ENCODE data around the gene SPATS2.

Gene SPATS2

DNA sequence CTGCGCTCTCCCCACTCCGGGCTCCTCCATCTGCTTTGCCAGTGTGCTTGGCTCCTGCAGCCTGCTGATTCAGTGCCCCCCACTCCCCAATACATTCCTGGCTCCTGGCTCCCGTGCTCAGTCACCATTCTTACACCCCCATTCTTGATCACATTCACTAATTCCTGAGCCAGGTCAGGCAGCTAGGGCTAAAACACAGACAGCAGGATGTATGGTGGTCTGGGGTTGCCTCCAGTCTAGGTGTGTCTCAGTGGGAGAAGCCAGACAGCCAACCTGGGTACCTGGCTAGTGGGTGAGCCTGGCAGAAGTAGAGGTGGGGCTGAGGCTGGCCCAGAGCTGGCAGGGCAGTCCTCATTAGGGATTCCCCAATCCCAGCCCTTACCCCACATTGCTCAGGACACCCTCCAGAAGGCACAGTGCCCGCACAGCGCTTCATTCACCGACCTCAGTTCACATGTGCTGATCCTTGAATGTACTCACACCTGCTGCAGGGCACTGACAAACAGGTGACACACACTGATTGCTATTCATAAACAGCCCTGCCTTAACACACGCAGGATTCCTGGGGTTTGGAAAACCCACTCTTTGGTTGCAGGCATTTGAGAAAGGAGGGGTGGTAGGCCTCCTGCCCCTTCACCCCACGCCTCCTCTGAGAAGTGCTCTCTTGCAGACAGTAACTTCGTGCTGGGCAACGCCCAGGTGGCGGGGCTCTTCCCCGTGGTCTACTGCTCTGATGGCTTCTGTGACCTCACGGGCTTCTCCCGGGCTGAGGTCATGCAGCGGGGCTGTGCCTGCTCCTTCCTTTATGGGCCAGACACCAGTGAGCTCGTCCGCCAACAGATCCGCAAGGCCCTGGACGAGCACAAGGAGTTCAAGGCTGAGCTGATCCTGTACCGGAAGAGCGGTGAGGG is 173.2 kb downstream of the SPATS2 start:
- no peak for DNase-seq (ENCODE audit: low read depth in 2 of 2)

DNA sequence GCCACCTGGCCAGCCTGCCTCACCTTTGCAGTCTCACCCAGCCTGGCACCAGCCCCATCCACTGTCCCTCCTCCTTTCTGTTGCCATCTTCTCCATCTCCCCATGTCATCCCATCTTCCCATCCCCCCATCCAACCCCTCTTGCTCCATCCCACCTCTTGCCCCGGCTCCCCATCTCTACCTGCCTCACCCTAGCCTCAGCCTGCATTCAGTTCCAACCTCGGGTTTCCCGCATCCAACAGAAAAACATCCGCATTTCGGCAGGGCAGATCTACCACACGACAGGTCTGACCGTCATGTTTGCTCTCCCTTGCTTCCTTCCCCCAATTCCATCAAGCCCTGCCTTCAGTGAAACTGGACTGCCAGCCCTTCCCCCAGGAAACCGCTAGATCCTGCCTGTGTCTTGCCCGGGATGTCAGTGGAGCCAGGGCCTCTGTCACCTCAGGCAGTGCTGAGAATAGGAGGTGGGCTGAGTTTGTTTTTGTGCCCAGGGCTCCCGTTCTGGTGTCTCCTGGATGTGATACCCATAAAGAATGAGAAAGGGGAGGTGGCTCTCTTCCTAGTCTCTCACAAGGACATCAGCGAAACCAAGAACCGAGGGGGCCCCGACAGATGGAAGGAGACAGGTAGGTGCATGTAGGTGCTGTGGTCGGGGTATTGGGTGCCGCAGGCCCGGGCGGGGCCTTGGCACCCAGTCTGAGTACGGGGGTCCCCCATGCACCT is 174.0 kb downstream of the SPATS2 start:
- no peak for DNase-seq (ENCODE audit: low read depth in 2 of 2)

DNA sequence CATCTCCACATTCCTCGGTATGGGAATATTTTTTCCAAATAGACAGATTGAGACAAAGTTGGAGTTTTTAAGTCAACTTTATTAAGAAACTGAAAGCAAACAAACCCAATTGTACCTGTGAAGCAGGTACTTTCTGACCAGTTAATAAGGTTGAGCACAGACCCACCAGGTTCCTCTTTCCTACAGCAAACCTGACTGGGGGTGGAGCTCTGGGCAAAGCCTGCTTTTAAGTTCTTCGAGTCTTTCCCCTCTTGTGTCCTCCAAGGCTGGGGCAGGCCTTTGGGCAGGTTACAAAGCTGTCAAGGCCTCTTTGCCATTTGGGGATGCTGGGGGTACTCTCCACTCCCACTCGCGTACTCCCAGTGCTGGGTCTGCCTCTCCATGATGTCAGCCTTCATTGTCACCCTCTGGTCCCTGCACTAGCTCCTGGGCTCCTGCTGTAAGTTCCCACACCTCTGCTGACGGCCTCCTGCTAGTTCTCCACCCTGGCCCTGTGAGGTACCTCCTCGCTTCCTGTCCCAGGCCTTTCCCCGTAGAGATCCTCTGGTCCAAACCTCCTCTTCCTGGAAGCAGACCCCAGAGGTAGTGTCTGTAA is 174.7 kb downstream of the SPATS2 start:
- no peak for DNase-seq (ENCODE audit: low read depth in 2 of 2)

DNA sequence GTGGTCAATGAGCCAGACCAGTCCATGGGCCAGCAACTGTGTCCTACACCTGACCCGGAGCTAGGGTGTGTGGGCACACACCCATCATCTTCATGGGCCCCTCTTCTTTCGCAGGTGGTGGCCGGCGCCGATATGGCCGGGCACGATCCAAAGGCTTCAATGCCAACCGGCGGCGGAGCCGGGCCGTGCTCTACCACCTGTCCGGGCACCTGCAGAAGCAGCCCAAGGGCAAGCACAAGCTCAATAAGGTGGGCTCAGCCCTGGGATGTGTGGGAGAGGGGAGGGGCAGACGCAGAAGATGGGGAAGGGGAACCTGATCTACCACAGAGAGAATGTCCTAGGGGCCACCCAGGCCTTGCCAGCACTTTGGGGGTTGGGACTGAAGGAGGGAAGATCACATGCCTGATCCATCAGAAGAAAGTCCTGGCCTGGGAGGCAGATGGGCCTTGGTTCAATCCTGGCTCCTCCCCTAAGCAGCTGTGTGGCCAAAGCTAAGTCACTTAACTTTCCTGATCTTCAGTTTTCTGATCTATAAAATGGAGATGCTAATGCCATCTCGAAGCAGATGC is 175.4 kb downstream of the SPATS2 start:
- no peak for DNase-seq (ENCODE audit: low read depth in 2 of 2)

DNA sequence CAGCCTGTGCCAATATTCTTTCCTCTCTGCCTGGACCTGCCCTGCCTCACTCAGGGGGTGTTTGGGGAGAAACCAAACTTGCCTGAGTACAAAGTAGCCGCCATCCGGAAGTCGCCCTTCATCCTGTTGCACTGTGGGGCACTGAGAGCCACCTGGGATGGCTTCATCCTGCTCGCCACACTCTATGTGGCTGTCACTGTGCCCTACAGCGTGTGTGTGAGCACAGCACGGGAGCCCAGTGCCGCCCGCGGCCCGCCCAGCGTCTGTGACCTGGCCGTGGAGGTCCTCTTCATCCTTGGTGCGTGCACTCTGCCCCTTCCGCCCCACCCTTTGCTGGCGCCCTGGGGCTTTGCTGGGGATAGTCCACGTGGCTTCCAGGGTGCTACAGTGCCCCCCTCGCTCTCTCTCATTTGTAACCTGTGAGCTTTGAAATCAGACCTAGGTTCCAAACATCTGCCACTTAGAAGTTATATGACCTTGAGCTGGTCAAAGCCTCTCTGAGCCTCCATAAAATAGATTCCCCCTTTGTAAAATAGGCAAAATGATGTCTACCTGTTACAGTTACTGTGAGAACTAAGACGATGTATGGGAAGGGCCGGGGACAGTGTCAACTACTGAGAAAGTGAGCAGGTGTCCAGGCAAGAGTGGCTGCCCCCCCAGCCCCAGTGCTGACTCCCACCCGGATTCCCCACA is 176.1 kb downstream of the SPATS2 start:
- no peak for DNase-seq (ENCODE audit: low read depth in 2 of 2)

DNA sequence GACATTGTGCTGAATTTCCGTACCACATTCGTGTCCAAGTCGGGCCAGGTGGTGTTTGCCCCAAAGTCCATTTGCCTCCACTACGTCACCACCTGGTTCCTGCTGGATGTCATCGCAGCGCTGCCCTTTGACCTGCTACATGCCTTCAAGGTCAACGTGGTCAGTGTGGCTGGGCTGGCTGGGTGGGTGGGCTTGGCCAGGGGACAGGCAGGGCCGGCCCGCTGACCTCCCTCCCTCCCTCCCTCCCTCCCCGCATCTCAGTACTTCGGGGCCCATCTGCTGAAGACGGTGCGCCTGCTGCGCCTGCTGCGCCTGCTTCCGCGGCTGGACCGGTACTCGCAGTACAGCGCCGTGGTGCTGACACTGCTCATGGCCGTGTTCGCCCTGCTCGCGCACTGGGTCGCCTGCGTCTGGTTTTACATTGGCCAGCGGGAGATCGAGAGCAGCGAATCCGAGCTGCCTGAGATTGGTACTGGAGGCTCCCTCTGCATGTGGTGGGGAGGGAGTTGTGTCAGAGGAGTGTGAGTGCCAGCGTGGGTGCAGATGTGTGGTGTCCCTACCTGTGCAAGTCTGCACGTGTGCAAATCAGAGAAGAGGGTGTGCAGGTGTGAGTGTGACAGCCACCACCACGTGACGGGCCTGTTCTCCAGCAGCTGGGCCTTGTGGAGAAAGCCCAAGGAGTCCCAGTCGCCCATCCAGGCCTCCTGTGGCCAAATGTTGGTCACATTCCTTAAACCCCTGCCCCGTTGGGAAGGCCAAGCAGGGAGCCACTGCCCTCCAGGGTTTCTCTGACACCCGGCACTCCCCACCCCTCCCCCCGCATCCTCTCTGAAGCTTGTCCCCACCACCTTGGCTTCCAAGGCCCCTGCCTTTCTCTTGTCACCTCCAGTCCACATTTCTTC is 176.9 kb downstream of the SPATS2 start:
- no peak for DNase-seq (ENCODE audit: low read depth in 2 of 2)

DNA sequence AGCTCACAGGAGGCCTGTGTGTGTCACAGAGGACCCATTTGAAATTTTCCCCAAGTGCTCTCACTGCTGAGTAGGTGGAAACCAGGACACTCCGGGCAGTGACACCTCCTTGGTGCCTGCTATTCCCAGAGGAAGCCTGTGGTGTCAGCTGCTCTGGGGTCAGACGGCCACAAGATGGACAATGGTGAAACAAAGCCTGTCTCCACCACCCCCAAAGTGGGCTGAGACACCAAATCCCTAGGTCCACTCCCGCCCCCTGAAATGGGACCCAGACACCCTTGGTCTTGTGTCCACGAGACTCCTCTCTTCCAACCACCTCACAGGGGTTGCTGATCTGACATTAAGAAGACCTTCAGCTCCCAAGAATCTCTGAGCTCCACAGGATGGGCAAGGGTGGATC is 178.6 kb downstream of the SPATS2 start:
- DNase-seq (ENCODE audit: low read depth in 2 of 2), result no peak

DNA sequence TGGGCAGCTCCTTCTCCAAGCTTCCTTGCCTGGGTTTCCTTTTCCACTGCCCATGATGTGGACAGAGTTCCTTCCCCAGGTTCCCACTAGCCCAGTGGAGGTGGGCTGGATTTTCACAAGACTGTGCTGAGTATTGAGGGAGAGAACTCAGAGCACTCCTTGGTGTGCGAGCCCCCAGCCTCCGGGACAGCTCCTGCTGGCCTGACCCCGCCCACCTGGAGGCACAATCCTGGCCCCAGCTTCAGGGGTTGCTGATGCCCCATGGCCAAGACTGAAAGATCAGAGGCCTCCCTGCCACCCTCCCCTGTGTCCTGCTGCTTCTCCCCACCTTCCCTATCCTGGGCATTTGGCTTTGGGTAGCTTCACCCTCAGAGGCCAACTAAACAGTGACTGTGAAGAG is 179.2 kb downstream of the SPATS2 start:
- no peak for DNase-seq (ENCODE audit: low read depth in 2 of 2)

DNA sequence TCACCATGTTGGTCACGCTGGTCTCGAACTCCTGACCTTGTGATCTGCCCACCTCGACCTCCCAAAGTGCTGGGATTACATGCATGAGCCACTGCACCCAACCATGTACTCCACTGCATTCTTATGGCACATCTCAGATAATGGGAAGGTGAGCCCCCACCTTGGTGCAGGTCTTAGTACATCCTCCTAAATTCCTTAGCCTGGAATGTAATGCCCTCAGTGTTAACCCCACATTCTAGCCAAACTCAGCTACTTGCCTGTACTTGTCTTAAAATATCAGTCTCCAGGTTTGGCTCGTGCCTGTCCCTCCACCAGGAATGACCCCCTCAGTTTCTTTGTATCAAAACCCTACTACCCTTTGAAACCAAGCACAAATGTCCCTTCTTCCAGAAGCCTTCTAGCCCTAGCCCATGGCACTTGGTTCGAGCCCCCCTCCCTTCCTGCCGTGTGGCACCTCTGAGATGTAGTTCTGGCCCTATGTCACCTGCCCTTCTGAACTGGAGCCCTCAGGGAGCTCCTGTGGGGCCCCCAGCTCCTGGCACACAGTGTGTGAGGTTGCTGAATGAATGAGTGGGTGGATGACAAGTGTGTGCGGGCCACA is 179.9 kb downstream of the SPATS2 start:
- DNase-seq (ENCODE audit: low read depth in 2 of 2), result no peak

DNA sequence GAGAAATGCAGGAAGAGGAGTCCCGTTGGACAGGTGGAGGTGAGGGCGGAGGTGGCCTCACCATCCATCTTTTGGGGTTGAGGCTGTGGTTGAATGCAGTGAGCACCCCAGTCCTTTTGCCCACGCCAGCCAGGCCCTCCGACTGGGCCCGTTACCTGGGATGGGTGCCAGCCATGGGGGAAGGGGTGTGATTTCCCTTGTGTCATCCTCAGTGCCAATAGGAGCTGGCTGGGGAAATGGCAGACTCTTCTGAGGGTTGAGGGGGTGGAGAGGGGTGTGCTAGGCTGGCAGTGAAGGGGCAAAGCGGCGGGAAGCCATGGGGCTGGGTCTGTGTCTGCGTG is 181.2 kb downstream of the SPATS2 start:
- DNase-seq (ENCODE audit: low read depth in 2 of 2), result no peak

DNA sequence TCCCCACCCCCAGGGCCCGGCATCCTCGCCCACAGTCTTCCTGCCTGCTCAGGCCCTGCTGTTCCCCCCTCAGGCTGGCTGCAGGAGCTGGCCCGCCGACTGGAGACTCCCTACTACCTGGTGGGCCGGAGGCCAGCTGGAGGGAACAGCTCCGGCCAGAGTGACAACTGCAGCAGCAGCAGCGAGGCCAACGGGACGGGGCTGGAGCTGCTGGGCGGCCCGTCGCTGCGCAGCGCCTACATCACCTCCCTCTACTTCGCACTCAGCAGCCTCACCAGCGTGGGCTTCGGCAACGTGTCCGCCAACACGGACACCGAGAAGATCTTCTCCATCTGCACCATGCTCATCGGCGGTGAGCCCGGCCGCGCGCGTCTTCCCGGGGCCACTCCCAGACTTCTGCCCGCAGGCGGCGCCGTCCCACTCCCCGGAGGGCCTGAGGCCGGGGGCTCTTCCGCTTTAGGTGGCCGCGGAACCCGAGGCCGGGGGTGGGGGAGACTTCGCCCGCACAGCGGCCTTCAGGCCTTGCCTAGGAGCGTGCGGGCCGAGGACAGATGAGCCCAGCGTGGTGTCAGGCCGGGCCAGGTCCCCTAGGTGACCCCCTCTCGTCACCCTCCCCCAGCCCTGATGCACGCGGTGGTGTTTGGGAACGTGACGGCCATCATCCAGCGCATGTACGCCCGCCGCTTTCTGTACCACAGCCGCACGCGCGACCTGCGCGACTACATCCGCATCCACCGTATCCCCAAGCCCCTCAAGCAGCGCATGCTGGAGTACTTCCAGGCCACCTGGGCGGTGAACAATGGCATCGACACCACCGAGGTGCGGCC is 181.8 kb downstream of the SPATS2 start:
- no peak for DNase-seq (ENCODE audit: low read depth in 2 of 2)

DNA sequence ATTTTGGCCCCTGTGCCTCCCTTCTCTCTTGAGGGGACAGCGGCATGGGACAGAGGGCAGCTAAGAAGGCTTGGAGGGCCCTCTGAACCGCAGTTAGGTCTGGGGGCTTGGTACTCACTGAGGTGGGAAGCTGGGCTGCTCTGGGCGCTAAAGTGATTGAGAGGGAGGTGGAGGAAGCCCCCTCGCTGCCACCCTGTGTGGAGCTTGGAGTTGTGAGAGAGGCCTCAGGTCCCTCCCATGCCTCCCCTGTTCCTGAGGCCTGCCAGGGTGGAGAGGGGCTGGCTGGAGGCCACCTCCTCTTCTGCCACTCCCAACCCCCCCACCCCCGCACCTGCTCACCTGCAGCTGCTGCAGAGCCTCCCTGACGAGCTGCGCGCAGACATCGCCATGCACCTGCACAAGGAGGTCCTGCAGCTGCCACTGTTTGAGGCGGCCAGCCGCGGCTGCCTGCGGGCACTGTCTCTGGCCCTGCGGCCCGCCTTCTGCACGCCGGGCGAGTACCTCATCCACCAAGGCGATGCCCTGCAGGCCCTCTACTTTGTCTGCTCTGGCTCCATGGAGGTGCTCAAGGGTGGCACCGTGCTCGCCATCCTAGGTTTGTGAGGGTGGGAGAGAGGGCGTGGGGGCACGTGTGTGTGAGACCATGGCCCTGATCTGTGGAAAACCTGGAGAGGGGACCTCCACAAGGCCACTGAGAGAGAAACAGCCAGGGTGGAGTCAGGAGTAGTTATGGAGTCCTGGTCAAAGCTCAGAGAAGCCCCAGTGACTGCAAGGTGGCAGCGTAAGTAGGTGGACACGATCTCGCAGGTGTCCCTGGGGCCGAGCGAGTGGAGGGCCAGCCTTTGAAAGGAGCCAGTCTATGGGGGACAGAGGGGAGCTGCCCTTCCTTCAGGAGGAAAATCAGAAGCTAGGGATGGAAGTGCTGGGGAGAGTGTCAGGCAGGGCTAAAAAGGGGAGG is 182.8 kb downstream of the SPATS2 start:
- DNase-seq (ENCODE audit: low read depth in 2 of 2), result no peak

DNA sequence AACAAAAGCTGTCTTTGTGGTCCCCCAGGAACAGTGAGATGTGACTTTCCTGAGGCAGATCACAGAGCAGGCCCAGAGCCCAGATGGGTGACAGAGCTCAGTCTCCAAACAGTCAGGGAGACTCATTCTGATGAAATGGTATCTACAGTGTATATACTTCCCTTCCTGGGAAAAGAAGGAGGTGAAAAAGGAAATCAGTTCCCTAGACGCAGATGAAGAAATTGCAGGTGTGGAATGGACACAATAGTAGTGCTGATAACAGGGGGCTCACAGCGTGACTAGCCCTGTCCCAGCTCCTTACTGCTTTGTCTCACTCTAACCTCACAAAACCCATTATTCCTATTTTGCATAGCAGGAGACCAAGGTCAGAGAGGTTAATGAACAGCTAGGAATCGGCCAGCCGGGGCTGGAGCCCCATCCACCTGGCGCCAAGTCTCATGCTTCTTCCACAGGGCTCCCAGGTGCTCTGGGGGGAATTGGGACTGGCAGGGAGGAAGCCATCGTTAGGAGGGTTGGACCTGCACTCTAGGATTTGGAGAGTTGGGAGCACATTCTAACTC is 183.5 kb downstream of the SPATS2 start:
- DNase-seq (ENCODE audit: low read depth in 2 of 2), result no peak

DNA sequence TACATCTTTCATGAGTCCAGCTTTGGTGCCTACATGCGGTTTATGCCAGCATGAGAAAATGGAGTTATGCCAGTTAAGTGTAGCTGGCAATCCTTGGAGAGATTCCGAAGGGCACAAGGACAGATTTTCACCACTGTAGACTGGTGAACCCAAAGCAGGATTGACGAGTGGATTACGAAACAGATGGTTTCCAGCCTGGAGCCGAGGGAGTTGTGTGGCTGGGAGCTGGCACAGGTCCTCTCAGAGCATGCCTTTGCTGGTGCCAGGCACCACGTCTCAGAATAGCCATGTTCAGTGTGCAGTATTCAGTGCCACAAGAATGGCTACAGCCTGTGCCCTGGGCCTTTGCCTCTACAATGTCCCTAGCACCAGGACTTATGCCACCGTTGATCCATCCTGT is 184.8 kb downstream of the SPATS2 start:
- no peak for DNase-seq (ENCODE audit: low read depth in 2 of 2)

DNA sequence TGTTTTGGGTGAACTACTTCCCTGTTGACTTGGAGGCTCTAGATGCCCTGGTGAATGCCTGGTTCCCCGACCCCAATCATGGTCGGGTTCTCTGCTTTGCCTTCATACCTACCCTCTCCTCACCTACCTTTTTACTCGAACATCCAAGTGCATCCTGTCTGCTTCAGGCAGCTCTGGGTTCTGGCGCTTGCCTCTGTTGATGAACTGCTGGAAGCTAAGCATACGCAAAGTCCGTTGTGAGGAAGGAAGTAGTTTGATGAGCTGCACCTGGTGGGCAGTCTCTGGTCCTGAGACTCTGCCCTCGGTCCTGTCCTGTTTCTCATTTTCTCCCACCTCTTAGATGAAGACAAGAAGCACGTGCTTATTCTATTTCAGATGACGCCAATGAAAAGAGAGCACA is 185.2 kb downstream of the SPATS2 start:
- DNase-seq (ENCODE audit: low read depth in 2 of 2), result no peak

DNA sequence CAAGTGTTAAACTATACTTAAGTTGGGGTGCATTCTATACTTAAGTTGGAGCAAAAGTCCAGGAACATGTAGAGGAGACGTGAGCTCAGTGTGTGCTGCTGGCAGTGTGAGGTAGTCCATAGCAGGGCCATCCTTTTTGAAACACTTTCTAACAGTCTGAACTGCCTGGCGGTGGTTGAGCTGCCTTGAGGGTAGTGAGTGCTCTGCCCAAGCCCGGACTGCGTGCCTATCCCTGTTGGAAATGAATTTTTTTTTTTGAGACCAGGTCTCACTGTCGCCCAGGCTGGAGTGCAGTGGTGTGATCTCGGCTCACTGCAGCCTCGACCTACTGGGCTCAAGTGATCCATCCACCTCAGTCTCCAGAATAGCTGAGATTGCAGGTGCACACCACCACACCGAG is 185.6 kb downstream of the SPATS2 start:
- DNase-seq (ENCODE audit: low read depth in 2 of 2), result no peak

DNA sequence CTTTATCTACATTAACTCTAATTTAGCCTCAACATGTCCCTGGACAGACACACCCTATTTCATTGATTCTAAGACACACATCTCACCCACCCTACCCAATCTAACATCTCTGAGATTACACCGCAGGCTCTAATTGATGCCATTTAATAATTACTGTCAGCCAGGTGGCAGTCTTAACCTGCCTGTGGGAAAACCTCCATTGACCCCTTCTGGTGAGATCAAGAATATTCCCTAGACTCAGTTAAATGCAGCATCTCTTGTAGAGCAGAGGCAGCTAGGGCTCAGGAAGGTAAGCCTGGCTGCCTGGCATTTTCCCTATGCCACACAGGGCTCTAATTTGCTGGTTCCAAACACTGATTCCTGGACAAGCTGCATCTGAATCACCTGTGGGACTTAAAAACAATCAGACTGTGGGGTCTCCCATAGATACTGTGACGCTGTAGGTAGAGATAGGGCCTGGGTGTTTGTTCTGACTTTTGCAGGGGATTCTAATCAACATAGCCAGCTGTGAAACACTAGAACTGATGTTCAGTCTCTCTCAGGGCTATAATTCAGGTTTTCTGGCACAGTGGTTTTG is 186.3 kb downstream of the SPATS2 start:
- DNase-seq (ENCODE audit: low read depth in 2 of 2), result no peak

DNA sequence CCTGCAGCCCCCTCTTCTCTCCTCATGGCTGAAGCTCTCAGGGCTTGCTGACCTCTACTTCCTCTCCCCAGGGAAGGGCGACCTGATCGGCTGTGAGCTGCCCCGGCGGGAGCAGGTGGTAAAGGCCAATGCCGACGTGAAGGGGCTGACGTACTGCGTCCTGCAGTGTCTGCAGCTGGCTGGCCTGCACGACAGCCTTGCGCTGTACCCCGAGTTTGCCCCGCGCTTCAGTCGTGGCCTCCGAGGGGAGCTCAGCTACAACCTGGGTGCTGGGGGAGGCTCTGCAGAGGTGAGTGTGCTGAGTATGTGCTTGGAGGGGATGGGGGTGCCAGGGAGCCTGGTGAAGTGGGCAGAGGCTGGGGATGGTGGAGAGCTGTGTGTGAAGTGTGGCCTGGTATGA is 187.0 kb downstream of the SPATS2 start:
- no peak for DNase-seq (ENCODE audit: low read depth in 2 of 2)

Measured in activated CD8-positive, alpha-beta memory T cell treated with anti-CD3 and anti-CD28 coated beads for 4 hours (primary cell).